T-helper 2 cell treated with Interferon-gamma antibody and Interleukin-4, amounts not matched to agents 5 μg/mL and 100 μg/mL, for 36 hours (primary cell): ENCODE data around the gene CD70.

Experiments
- DNase-seq: peaks from one replicate; pipeline ENCODE4 v3.0.0; 2021; ENCODE audit warnings: low spot score
- H3K27ac Mint-ChIP-seq: one replicate; pipeline ENCODE4 v1.8.0; 2021; ENCODE audit warnings: mild to moderate bottlenecking, mixed read lengths
- H3K27me3 Mint-ChIP-seq: one replicate; pipeline ENCODE4 v1.8.0; 2021; ENCODE audit warnings: low read depth, mixed read lengths
- H3K36me3 Mint-ChIP-seq: one replicate; pipeline ENCODE4 v1.8.0; 2021; ENCODE audit warnings: low read depth, mixed read lengths
- H3K4me1 Mint-ChIP-seq: one replicate; pipeline ENCODE4 v1.8.0; 2021; ENCODE audit warnings: low read depth, mixed read lengths
- H3K4me3 Mint-ChIP-seq: one replicate; pipeline ENCODE4 v1.8.0; 2022; ENCODE audit warnings: mild to moderate bottlenecking, moderate library complexity, mixed read lengths
- H3K9me3 Mint-ChIP-seq: one replicate; pipeline ENCODE4 v1.8.0; 2021; ENCODE audit warnings: mixed read lengths

CD70 gene

DNA sequence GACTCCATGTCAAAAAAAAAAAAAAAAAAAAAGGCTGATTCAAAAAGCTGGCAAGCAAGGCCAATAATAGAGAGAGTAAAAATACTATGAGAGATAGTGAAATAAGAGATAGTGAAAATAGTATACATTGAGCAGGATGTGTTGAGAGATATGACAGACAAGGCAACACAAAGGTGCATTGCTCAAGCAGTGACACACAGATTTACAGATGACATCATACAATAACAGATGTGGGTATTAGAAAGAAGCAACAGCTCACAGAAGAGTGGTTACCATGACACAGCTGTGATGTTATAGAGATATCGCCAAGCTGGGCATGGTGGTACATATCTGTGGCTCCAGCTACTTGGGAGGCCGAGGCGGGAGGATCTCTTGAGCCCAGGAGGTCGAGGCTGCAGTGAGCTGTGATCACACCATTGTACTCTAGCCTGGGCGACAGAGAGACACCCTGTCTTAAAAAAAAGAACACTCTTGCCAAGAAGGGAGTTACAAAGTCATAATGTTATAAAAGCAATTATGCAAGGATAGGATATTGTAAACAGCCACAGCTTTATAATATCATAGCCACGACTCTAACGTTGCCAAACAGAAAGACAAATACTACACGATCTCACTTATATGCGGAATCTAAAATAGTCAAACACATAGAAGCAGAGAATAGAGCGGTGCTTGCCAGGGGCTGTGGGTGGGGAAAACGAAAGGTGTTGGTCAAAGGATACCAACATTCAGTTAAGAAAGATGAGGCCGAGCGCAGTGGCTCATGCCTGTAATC is 49.8 kb downstream of the CD70 start:
- H3K36me3 Mint-ChIP-seq, result peaks cover 2% of the 10 kb centered on the region
- no peaks in the 10 kb centered on the region for H3K27me3 Mint-ChIP-seq
- no peak overlapping the region for H3K27ac Mint-ChIP-seq
- no peak for DNase-seq
- H3K9me3 Mint-ChIP-seq, result peaks cover 2% of the 10 kb centered on the region
- H3K4me3 Mint-ChIP-seq, result no peak overlapping the region
- H3K4me1 Mint-ChIP-seq, result peaks cover 16% of the 10 kb centered on the region

DNA sequence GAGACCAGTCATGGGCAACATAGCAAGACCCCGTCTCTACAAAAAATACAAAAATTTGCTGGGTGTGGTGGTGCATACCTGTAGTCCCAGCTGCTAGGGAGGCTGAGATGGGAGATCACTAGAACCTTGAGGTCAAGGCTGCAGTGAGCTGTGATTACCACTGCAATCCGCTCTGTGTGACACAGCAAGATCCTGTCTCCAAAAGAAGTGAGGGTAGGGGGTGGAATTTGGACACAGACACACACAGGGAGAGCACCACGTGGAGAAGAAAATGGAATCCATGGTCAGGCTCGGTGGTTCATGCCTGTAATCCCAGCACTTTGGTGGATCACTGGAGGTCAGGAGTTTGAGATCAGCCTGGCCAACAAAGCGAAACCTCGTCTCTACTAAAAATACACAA is 51.4 kb downstream of the CD70 start:
- Mint-ChIP-seq H3K4me3 (no peak overlapping the region), H3K4me1 (peaks cover 21% of the 10 kb centered on the region), H3K27ac (no peak overlapping the region), H3K9me3 (no peaks in the 10 kb centered on the region), H3K27me3 (no peaks in the 10 kb centered on the region), H3K36me3 (peaks cover 6% of the 10 kb centered on the region)
- no peak for DNase-seq
